Stomach (tissue), 9 donors: ENCODE results near the gene CERK. TPM values are rescaled to one million over a fixed set of nuclear protein-coding genes. Genes with fewer than 3 reads are reported as not detected.

Source experiments
- DNase-seq, 2 donors: peaks; one replicate each; pipeline versions ENCODE4 v3.0.0 to v3.0.0-alpha.2; 2013 to 2019
- H3K27ac ChIP-seq, 5 donors: fragments of 200-600 bp in 4 of 5; sonication (generic) in 4 of 5; one replicate each; pipeline ENCODE4 v1.5.1; 2013 to 2019; ENCODE audit warnings: mild to moderate bottlenecking in 1 of 5, moderate library complexity in 1 of 5
- H3K27me3 ChIP-seq, 3 donors: fragments of 200-600 bp; sonication (generic); one replicate each; pipeline ENCODE4 v1.5.1; 2017 to 2019; ENCODE audit warnings: mixed run types in 1 of 3
- H3K36me3 ChIP-seq, 4 donors: fragments of 200-600 bp; sonication (generic); 1 replicate in 3 of 4; 2 replicates in 1 of 4; pipeline ENCODE4 v1.5.1; 2016 to 2019
- H3K4me1 ChIP-seq, 4 donors: fragments of 200-600 bp; sonication (generic); one replicate each; pipeline ENCODE4 v1.5.1; 2016 to 2019
- H3K4me3 ChIP-seq, 4 donors: fragments of 200-600 bp; sonication (generic) in 3 of 4; one replicate each; pipeline ENCODE4 v1.5.1; 2016 to 2019; ENCODE audit warnings: mild to moderate bottlenecking in 1 of 4
- H3K9me3 ChIP-seq, 4 donors: fragments of 200-600 bp; sonication (generic); one replicate each; pipeline ENCODE4 v1.5.1; 2016 to 2019
- EP300 ChIP-seq: sonication (generic); formaldehyde crosslinking; IDR thresholded peaks from one replicate; pipeline ENCODE4 v1.6.1; 2017; ENCODE audit warnings: antibody characterized with exemption
- POLR2A ChIP-seq, 4 donors: fragments of 450-650 bp; IDR thresholded peaks; one replicate each; pipeline ENCODE4 v1.6.1; 2016; ENCODE audit warnings: antibody characterized with exemption in 4 of 4, control low read depth in 2 of 4, mild to moderate bottlenecking in 1 of 4, moderate library complexity in 1 of 4
- POLR2AphosphoS5 ChIP-seq, 3 donors: sonication (generic); formaldehyde crosslinking; IDR thresholded peaks; one replicate each; pipeline ENCODE4 v1.6.1; 2016; ENCODE audit warnings: antibody characterized with exemption in 3 of 3
- WGBS, 5 donors: extraction: QIAGEN DNeasy Blood & Tissue Kit in 3 of 5; methylation state at CpG; one replicate each; pipeline versions ENCODE4 v1.1.5 to v1.1.7; 2013 to 2018; 5-methylcytosine and 5-hydroxymethylcytosine counted together
- intact Hi-C: fragments of 100-400 bp; cut with DNase I; formaldehyde crosslinking; loops from one replicate; pipeline ENCODE4 v1.15.1; 2023; ENCODE audit warnings: low total_unique reads
- polyA plus RNA-seq, 3 donors: library from polyadenylated mRNA; stranded (reverse); fragments of 200-250 nt; gene quantifications; one replicate each; pipeline ENCODE4 v1.2.3, GENCODE V29; 2013
- total RNA-seq, 5 donors: library from RNA; depleted of rRNA; stranded (reverse); fragments of >200 nt; gene quantifications; one replicate each; pipeline versions ENCODE4 v1.1.0 to v1.2.3, GENCODE V29; 2014 to 2016
- TF ChIP-seq, protein P1 (sequence below), 7 experiments: fragments of 450-650 bp in 4 of 7; fragments of 200-600 bp in 3 of 7; sonication (generic) in 3 of 7; IDR thresholded peaks; one replicate each; pipeline ENCODE4 v1.5.1; 2016 to 2019; ENCODE audit warnings: antibody characterized with exemption in 7 of 7, control low read depth in 2 of 7, mild to moderate bottlenecking in 1 of 7
- donor health status: healthy with polysubstance abuse.
- donor health status: Bipolar disorder and iron deficiency.
- donor health status: healthy.

The CERK gene
- total and polyA plus RNA-seq, 8 donors, result 12.5 to 59.4 (median 31.5) TPM

GRCh38 chr22:46728470-46728869, 9.6 kb downstream of the CERK start:
- H3K27me3 ChIP-seq, result no peaks in the 10 kb centered on the region
- no peak for DNase-seq
- WGBS, 5 donors, result 58 to 88% (median 75%) methylated on average over 10 to 11 of the region's 11 CpGs
- peaks cover 50 to 85% (median 67%) of the 10 kb centered on the region in 4 donors for H3K4me1 ChIP-seq
- peak overlapping the region in 4 of 5 donors; percentile 16 to 77 (median 72) for H3K27ac ChIP-seq
- no peaks in the 10 kb centered on the region for H3K9me3 ChIP-seq
- peaks cover 0 to 61% (median 14%) of the 10 kb centered on the region in 4 donors for H3K36me3 ChIP-seq
- no peak overlapping the region for H3K4me3 ChIP-seq
- intact Hi-C loops, result no loop called here
- TF ChIP-seq, protein P1, sequence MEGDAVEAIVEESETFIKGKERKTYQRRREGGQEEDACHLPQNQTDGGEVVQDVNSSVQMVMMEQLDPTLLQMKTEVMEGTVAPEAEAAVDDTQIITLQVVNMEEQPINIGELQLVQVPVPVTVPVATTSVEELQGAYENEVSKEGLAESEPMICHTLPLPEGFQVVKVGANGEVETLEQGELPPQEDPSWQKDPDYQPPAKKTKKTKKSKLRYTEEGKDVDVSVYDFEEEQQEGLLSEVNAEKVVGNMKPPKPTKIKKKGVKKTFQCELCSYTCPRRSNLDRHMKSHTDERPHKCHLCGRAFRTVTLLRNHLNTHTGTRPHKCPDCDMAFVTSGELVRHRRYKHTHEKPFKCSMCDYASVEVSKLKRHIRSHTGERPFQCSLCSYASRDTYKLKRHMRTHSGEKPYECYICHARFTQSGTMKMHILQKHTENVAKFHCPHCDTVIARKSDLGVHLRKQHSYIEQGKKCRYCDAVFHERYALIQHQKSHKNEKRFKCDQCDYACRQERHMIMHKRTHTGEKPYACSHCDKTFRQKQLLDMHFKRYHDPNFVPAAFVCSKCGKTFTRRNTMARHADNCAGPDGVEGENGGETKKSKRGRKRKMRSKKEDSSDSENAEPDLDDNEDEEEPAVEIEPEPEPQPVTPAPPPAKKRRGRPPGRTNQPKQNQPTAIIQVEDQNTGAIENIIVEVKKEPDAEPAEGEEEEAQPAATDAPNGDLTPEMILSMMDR (IDR thresholded peaks at IDR 0.05), result no peak
- TF ChIP-seq POLR2AphosphoS5 (IDR thresholded peaks at IDR 0.05) (no peak), EP300 (no peak), POLR2A (IDR thresholded peaks at IDR 0.05) (no peak)

GRCh38 chr22:46727813-46728364, 10.2 kb downstream of the CERK start:
- TF ChIP-seq EP300 (no peak), POLR2AphosphoS5 (IDR thresholded peaks at IDR 0.05) (no peak), POLR2A (IDR thresholded peaks at IDR 0.05) (no peak)
- TF ChIP-seq, protein P1 (IDR thresholded peaks at IDR 0.05), result no peak
- intact Hi-C loops, result no loop called here
- H3K27ac ChIP-seq, result peak overlapping the region in 3 of 5 donors; percentile 18 to 77 (median 74)
- no peak overlapping the region for H3K4me3 ChIP-seq
- no peaks in the 10 kb centered on the region for H3K27me3 ChIP-seq
- WGBS, 5 donors, result 77 to 89% (median 85%) methylated on average over 12 to 19 of the region's 19 CpGs
- DNase-seq, result no peak
- peaks cover 4 to 66% (median 18%) of the 10 kb centered on the region in 4 donors for H3K36me3 ChIP-seq
- H3K9me3 ChIP-seq, result no peaks in the 10 kb centered on the region
- H3K4me1 ChIP-seq, result peaks cover 49 to 79% (median 62%) of the 10 kb centered on the region in 4 donors

DNA sequence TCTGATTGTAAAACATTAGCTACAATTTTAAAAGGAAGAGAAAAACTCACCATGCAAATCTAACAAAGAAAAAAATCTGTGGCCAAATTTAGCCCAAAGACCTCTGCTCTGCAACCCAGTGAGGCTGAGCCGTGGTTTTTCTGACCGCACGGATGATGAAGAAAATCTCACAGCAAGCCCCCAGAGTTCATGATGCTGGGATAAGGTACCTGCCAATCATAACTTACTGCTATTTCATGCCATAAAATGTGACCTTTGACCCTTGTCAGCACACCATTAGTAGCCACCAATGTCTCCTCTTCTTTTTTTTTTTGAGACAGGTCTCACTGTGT, 11.1 kb downstream of the CERK start:
- no peaks in the 10 kb centered on the region for H3K27me3 ChIP-seq
- intact Hi-C loops, result no loop called here
- H3K36me3 ChIP-seq, result peaks cover 4 to 75% (median 21%) of the 10 kb centered on the region in 4 donors
- no peak overlapping the region for H3K4me3 ChIP-seq
- no peak overlapping the region for H3K27ac ChIP-seq
- WGBS, 5 donors, result 93 to 97% (median 93%) methylated on average over 3 of the region's 3 CpGs
- DNase-seq, result no peak
- H3K9me3 ChIP-seq, result no peaks in the 10 kb centered on the region
- no peak for TF ChIP-seq POLR2AphosphoS5 (IDR thresholded peaks at IDR 0.05)
- TF ChIP-seq POLR2A (IDR thresholded peaks at IDR 0.05), result no peak
- no peak for TF ChIP-seq EP300
- TF ChIP-seq, protein P1 (IDR thresholded peaks at IDR 0.05), result no peak
- peaks cover 41 to 70% (median 55%) of the 10 kb centered on the region in 4 donors for H3K4me1 ChIP-seq

DNA sequence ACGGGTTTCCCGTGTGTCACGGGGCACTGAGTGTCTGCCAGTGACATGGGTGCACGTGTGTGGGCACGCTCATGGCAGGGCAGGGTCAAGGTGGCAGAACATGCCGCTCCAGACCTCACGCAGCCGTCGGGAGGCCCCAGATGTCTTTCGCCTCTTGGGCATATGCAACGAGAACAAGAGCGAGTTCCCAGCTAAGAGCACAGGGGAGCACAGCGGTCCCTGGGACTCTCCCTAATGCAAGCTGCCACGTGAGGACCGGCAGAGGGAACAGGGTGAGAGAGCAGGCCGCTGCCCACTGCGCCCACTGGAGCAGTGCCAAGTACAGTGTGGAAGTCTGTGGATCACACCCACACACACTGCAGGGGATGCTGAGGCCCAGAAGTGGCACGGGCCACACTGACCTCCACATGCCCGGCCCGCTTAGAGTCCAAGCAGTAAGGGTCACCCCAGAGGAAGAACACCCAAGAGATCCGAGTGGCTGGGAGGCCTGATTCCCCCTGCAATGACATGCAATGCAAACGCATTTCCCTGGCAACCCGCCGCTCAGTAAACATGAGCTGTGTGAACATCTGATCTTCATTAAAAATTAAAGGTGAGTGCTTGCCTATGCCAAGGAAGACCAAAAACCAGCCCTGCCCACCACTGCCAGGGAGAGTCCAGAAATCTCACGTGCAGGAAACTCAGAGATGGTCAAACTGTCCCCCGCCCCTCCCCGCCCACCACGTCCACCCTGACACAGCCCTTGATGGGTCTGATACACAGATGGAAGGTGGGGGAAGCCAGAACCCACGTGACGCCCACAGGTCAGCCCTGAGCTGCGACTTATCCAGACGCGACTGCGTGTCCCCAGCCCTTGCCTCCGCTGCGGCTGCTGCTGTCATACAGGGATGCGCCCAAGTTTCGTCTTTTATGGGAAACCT, 11.7 kb downstream of the CERK start:
- H3K36me3 ChIP-seq, result peaks cover 4 to 74% (median 26%) of the 10 kb centered on the region in 4 donors
- no peaks in the 10 kb centered on the region for H3K9me3 ChIP-seq
- H3K4me3 ChIP-seq, result no peak overlapping the region
- peaks cover 35 to 64% (median 49%) of the 10 kb centered on the region in 4 donors for H3K4me1 ChIP-seq
- intact Hi-C loops, result no loop called here
- DNase-seq, result peak in 1 of 2 donors; percentile 61
- H3K27ac ChIP-seq, result peak overlapping the region in 1 of 5 donors; percentile 4
- no peaks in the 10 kb centered on the region for H3K27me3 ChIP-seq
- WGBS, 5 donors, result 50 to 71% (median 67%) methylated on average over 26 to 38 of the region's 38 CpGs
- TF ChIP-seq, protein P1 (IDR thresholded peaks at IDR 0.05), result no peak
- TF ChIP-seq POLR2A (IDR thresholded peaks at IDR 0.05) (no peak), POLR2AphosphoS5 (IDR thresholded peaks at IDR 0.05) (no peak), EP300 (no peak)
